T follicular helper cell (primary cell): Measurements from ENCODE around the gene PCDHB3.
"Not testable (repeated sequence)": the region's sequence is repeated elsewhere in the genome, so short reads cannot be mapped to it uniquely, and the experiment has no call there.

Experiments
- DNase-seq: peaks from one replicate; pipeline ENCODE4 v3.0.0-alpha.2; 2020; ENCODE audit warnings: low read depth
- total RNA-seq, 2 experiments: gene quantifications; one replicate each; lab custom pipeline; 2026; lab: John Stamatoyannopoulos, UW

The PCDHB3 gene
- total RNA-seq: 0 to 0.04 reads per million in 2 experiments

GRCh38 chr5:141100243-141100805 lies at the start of gene PCDHB3:
PCDHB3 (plus strand) TSS chr5:141100473; CDS start chr5:141100650, 177 bp downstream.
- DNase-seq: no peak

- DNase-seq: no peak
Observed at GRCh38 chr5:141050622-141051520, 49.4 kb upstream of the PCDHB3 start, which contains the start of gene PCDHB1. PCDHB1 (plus strand) TSS chr5:141051374; CDS start chr5:141051471, 97 bp downstream.

- DNase-seq: no peak
Observed at GRCh38 chr5:141051521-141051866, 48.8 kb upstream of the PCDHB3 start.

- no peak for DNase-seq
Observed at GRCh38 chr5:141077826-141078225, 22.4 kb upstream of the PCDHB3 start.

- no peak for DNase-seq
Observed at GRCh38 chr5:141082228-141082627, 18.0 kb upstream of the PCDHB3 start.

- peak; percentile 13 for DNase-seq
Observed at GRCh38 chr5:141084487-141084989, 15.7 kb upstream of the PCDHB3 start.

GRCh38 chr5:141094481-141095262 lies 5.6 kb upstream of the PCDHB3 start, which contains the start of gene PCDHB2:
PCDHB2 (plus strand) TSS chr5:141094615; CDS start chr5:141094791, 176 bp downstream.
- DNase-seq: no peak

GRCh38 chr5:141095263-141095641 lies 5.0 kb upstream of the PCDHB3 start:
- DNase-seq: no peak

GRCh38 chr5:141096181-141096580 lies 4.1 kb upstream of the PCDHB3 start:
- DNase-seq: not testable (repeated sequence)

- DNase-seq: not testable (repeated sequence)
Observed at GRCh38 chr5:141096586-141096985, 3.7 kb upstream of the PCDHB3 start.

GRCh38 chr5:141101059-141101458 lies 786 bp downstream of the PCDHB3 start:
- no peak for DNase-seq

- not testable (repeated sequence) for DNase-seq
Observed at GRCh38 chr5:141102070-141102469, 1.8 kb downstream of the PCDHB3 start.

- DNase-seq: not testable (repeated sequence)
Observed at GRCh38 chr5:141102471-141102870, 2.2 kb downstream of the PCDHB3 start.

GRCh38 chr5:141105350-141105749 lies 5.1 kb downstream of the PCDHB3 start:
- DNase-seq: no peak

- DNase-seq: no peak
Observed at GRCh38 chr5:141119250-141119649, 19.0 kb downstream of the PCDHB3 start.

GRCh38 chr5:141121563-141121962 lies 21.3 kb downstream of the PCDHB3 start, which contains the start of gene PCDHB4:
PCDHB4 (plus strand) TSS chr5:141121818; CDS start chr5:141121999, 181 bp downstream.
- no peak for DNase-seq

GRCh38 chr5:141121985-141122384 lies 21.7 kb downstream of the PCDHB3 start:
- DNase-seq: no peak

- not testable (repeated sequence) for DNase-seq
Observed at GRCh38 chr5:141123396-141124135, 23.3 kb downstream of the PCDHB3 start.

- DNase-seq: no peak
Observed at GRCh38 chr5:141127305-141127704, 27.0 kb downstream of the PCDHB3 start.

- DNase-seq: no peak
Observed at GRCh38 chr5:141135030-141135717, 34.9 kb downstream of the PCDHB3 start, which contains the start of gene PCDHB5. PCDHB5 (plus strand) TSS chr5:141135206; CDS start chr5:141135435, 229 bp downstream.
